Measurements from ENCODE around the gene ATG4D.

ATG4D gene

GRCh38 chr19:10600149-10600548, 56.4 kb downstream of the ATG4D start:
- Mint-ChIP-seq H3K4me3 (no peak overlapping the region), H3K27me3 (no peaks in the 10 kb centered on the region), H3K27ac (no peak overlapping the region), H3K9me3 (no peaks in the 10 kb centered on the region), H3K4me1 (ENCODE audit: low read depth) (peaks cover 38% of the 10 kb centered on the region), H3K36me3 (ENCODE audit: low read depth) (peaks cover 17% of the 10 kb centered on the region)
- no peak for DNase-seq

GRCh38 chr19:10601999-10602329, 58.3 kb downstream of the ATG4D start:
- peaks cover 22% of the 10 kb centered on the region for H3K4me1 Mint-ChIP-seq (ENCODE audit: low read depth)
- DNase-seq = no peak
- H3K4me3 Mint-ChIP-seq = peak overlapping the region; percentile 74
- peaks cover 17% of the 10 kb centered on the region for H3K36me3 Mint-ChIP-seq (ENCODE audit: low read depth)
- H3K9me3 Mint-ChIP-seq = no peaks in the 10 kb centered on the region
- H3K27ac Mint-ChIP-seq = peak overlapping the region; percentile 90
- H3K27me3 Mint-ChIP-seq = no peaks in the 10 kb centered on the region

- H3K4me1 Mint-ChIP-seq (ENCODE audit: low read depth) = peaks cover 24% of the 10 kb centered on the region
- peak; percentile 91 for DNase-seq
- peak overlapping the region; percentile 99 for H3K27ac Mint-ChIP-seq
- peak overlapping the region; percentile 95 for H3K4me3 Mint-ChIP-seq
- H3K9me3 Mint-ChIP-seq = no peaks in the 10 kb centered on the region
- no peaks in the 10 kb centered on the region for H3K27me3 Mint-ChIP-seq
- H3K36me3 Mint-ChIP-seq (ENCODE audit: low read depth) = peaks cover 20% of the 10 kb centered on the region
These were observed 58.8 kb downstream of the ATG4D start for GRCh38 chr19:10602330-10603083.

Data from activated T-cell treated with anti-CD3 and anti-CD28 coated beads, Interleukin-2, amount 50 U/mL, for 24 hours (primary cell).